22Rv1 (cell line): ENCODE data around the gene CSF2RB.

Experiments
- H3K27ac ChIP-seq: fragments of 450-650 bp; 2 replicates; pipeline ENCODE4 v1.5.1; 2017
- ZFX ChIP-seq: fragments of 450-650 bp; IDR thresholded peaks from 2 replicates; pipeline ENCODE4 v1.6.1; 2017; ENCODE audit warnings: antibody characterized with exemption, borderline replicate concordance
- TF ChIP-seq, protein P1 (sequence below): fragments of 450-650 bp; IDR thresholded peaks from 2 replicates; pipeline ENCODE4 v1.5.1; 2017; ENCODE audit warnings: mild to moderate bottlenecking

Gene CSF2RB

GRCh38 chr22:36931446-36931845, 18.0 kb downstream of the CSF2RB start:
- no peak overlapping the region for H3K27ac ChIP-seq
- TF ChIP-seq, protein P1, sequence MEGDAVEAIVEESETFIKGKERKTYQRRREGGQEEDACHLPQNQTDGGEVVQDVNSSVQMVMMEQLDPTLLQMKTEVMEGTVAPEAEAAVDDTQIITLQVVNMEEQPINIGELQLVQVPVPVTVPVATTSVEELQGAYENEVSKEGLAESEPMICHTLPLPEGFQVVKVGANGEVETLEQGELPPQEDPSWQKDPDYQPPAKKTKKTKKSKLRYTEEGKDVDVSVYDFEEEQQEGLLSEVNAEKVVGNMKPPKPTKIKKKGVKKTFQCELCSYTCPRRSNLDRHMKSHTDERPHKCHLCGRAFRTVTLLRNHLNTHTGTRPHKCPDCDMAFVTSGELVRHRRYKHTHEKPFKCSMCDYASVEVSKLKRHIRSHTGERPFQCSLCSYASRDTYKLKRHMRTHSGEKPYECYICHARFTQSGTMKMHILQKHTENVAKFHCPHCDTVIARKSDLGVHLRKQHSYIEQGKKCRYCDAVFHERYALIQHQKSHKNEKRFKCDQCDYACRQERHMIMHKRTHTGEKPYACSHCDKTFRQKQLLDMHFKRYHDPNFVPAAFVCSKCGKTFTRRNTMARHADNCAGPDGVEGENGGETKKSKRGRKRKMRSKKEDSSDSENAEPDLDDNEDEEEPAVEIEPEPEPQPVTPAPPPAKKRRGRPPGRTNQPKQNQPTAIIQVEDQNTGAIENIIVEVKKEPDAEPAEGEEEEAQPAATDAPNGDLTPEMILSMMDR: no peak
- TF ChIP-seq ZFX: no peak

- no peak for TF ChIP-seq ZFX
- TF ChIP-seq, protein P1: no peak
- no peak overlapping the region for H3K27ac ChIP-seq
Measured at GRCh38 chr22:36933629-36934417, 20.4 kb downstream of the CSF2RB start.

GRCh38 chr22:36934418-36935312, 21.2 kb downstream of the CSF2RB start:
- H3K27ac ChIP-seq: no peak overlapping the region
- TF ChIP-seq, protein P1: no peak
- TF ChIP-seq ZFX: no peak

GRCh38 chr22:36935313-36935610, 21.8 kb downstream of the CSF2RB start:
- TF ChIP-seq ZFX: no peak
- TF ChIP-seq, protein P1: no peak
- no peak overlapping the region for H3K27ac ChIP-seq

DNA sequence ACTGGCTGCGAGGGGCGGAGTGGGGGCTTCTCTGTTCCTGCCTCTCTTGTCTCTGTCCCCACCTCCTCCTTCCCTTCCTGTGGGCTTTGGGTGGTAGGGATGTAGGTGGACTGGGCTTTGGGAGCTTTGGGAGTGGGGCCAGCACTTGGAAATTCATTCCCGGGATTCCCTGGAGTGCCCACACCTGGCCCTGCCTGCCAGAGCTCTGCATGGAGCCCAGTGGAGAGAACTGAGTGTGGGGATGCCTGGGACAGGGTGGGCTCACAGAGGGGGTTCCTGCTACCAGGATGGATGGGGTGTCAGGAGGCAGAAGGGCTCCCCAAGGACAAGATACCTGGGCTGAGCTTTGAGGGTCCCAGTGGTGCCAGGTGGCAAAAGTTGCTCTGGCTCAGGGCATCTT, 22.3 kb downstream of the CSF2RB start:
- no peak overlapping the region for H3K27ac ChIP-seq
- TF ChIP-seq, protein P1: no peak
- no peak for TF ChIP-seq ZFX

- H3K27ac ChIP-seq: no peak overlapping the region
- TF ChIP-seq ZFX: no peak
- TF ChIP-seq, protein P1: no peak
Measured at GRCh38 chr22:36936362-36937116, 23.1 kb downstream of the CSF2RB start.
